Mesodermal cell (in vitro differentiated cells): ENCODE results near the gene IFT43.
"Not testable (repeated sequence)": the region's sequence is repeated elsewhere in the genome, so short reads cannot be mapped to it uniquely, and the experiment has no call there.

Source experiments
- H3K27ac ChIP-seq: 2 replicates; pipeline ENCODE4 v1.7.0; 2013; ENCODE audit warnings: mild to moderate bottlenecking, low read depth, low read length, moderate library complexity; ENCODE audit not compliant: severe bottlenecking
- H3K36me3 ChIP-seq: 2 replicates; pipeline ENCODE4 v1.7.1; 2013; ENCODE audit warnings: mild to moderate bottlenecking, low read length, moderate library complexity; ENCODE audit not compliant: control insufficient read depth, insufficient read depth
- H3K4me1 ChIP-seq: one replicate; pipeline ENCODE4 v1.7.1; 2013; ENCODE audit warnings: mild to moderate bottlenecking, low read length; ENCODE audit not compliant: insufficient read depth, control insufficient read depth, poor library complexity, severe bottlenecking
- H3K4me3 ChIP-seq: 2 replicates; pipeline ENCODE4 v1.7.0; 2013; ENCODE audit warnings: low read length, control low read depth, mild to moderate bottlenecking; ENCODE audit not compliant: insufficient read depth, poor library complexity, severe bottlenecking; ENCODE audit errors: extremely low read depth
- H3K9me3 ChIP-seq: 2 replicates; pipeline ENCODE4 v1.7.1; 2013; ENCODE audit warnings: mild to moderate bottlenecking, low read length, moderate library complexity; ENCODE audit not compliant: control insufficient read depth
- WGBS, 2 experiments: methylation state at CpG; one replicate each; pipeline ENCODE4 v1.1.5; 2013; ENCODE audit warnings: missing lambda C conversion rate in 2 of 2; ENCODE audit not compliant: insufficient coverage in 2 of 2; 5-methylcytosine and 5-hydroxymethylcytosine counted together

The IFT43 gene

GRCh38 chr14:75993567-75994041 is 8.0 kb downstream of the IFT43 start:
- Histone ChIP-seq H3K36me3 (peaks cover 49% of the 10 kb centered on the region), H3K4me1 (no peaks in the 10 kb centered on the region), H3K27ac (no peak overlapping the region), H3K4me3 (no peak overlapping the region), H3K9me3 (no peaks in the 10 kb centered on the region)
- no CpG with 5 or more reads among the region's 1 CpG for WGBS, 2 experiments

GRCh38 chr14:75995372-75996041 is 9.9 kb downstream of the IFT43 start:
- H3K36me3 ChIP-seq = peaks cover 42% of the 10 kb centered on the region
- no peaks in the 10 kb centered on the region for H3K4me1 ChIP-seq
- 89 to 94% methylated on average over 13 to 14 of the region's 17 CpGs for WGBS, 2 experiments
- no peak overlapping the region for H3K27ac ChIP-seq
- H3K9me3 ChIP-seq = no peaks in the 10 kb centered on the region
- H3K4me3 ChIP-seq = no peak overlapping the region

GRCh38 chr14:75996488-75996887 is 10.9 kb downstream of the IFT43 start:
- Histone ChIP-seq H3K4me3 (no peak overlapping the region), H3K27ac (no peak overlapping the region), H3K4me1 (no peaks in the 10 kb centered on the region), H3K9me3 (no peaks in the 10 kb centered on the region), H3K36me3 (peaks cover 49% of the 10 kb centered on the region)
- no CpG with 5 or more reads among the region's 1 CpG for WGBS, 2 experiments

- Histone ChIP-seq H3K9me3 (no peaks in the 10 kb centered on the region), H3K4me1 (no peaks in the 10 kb centered on the region), H3K27ac (no peak overlapping the region), H3K36me3 (peaks cover 64% of the 10 kb centered on the region), H3K4me3 (no peak overlapping the region)
- 89 to 96% methylated on average over 3 to 6 of the region's 6 CpGs for WGBS, 2 experiments
Observed at GRCh38 chr14:75999511-76000190, 14.1 kb downstream of the IFT43 start.

- 80 to 87% methylated on average over 1 of the region's 1 CpG for WGBS, 2 experiments
- no peaks in the 10 kb centered on the region for H3K4me1 ChIP-seq
- H3K27ac ChIP-seq = no peak overlapping the region
- peaks cover 70% of the 10 kb centered on the region for H3K36me3 ChIP-seq
- no peaks in the 10 kb centered on the region for H3K9me3 ChIP-seq
- H3K4me3 ChIP-seq = no peak overlapping the region
Observed at GRCh38 chr14:76002383-76002782, 16.8 kb downstream of the IFT43 start.

- no peak overlapping the region for H3K27ac ChIP-seq
- H3K4me1 ChIP-seq = no peaks in the 10 kb centered on the region
- no peak overlapping the region for H3K4me3 ChIP-seq
- 79 to 83% methylated on average over 1 of the region's 2 CpGs for WGBS, 2 experiments
- no peaks in the 10 kb centered on the region for H3K9me3 ChIP-seq
- H3K36me3 ChIP-seq = peaks cover 60% of the 10 kb centered on the region
Observed at GRCh38 chr14:76006253-76006652, 20.7 kb downstream of the IFT43 start.

- Histone ChIP-seq H3K9me3 (no peaks in the 10 kb centered on the region), H3K27ac (no peak overlapping the region), H3K4me3 (no peak overlapping the region), H3K36me3 (peaks cover 52% of the 10 kb centered on the region), H3K4me1 (peaks cover 5% of the 10 kb centered on the region)
- WGBS, 2 experiments = 100% methylated on average over 1 of the region's 1 CpG; no CpG with 5 or more reads in 1 of the 2 experiments
Observed at GRCh38 chr14:76007379-76007778, 21.8 kb downstream of the IFT43 start.

GRCh38 chr14:76007852-76008251 is 22.3 kb downstream of the IFT43 start:
- WGBS, 2 experiments = 83% methylated on average over 1 of the region's 2 CpGs; no CpG with 5 or more reads in 1 of the 2 experiments
- no peak overlapping the region for H3K4me3 ChIP-seq
- peaks cover 50% of the 10 kb centered on the region for H3K36me3 ChIP-seq
- H3K9me3 ChIP-seq = no peaks in the 10 kb centered on the region
- peaks cover 8% of the 10 kb centered on the region for H3K4me1 ChIP-seq
- no peak overlapping the region for H3K27ac ChIP-seq

- H3K4me3 ChIP-seq, H3K4me1 ChIP-seq, H3K9me3 ChIP-seq, H3K27ac ChIP-seq: not testable (repeated sequence)
- peaks cover 59% of the 10 kb centered on the region for H3K36me3 ChIP-seq
- 86% methylated on average over 3 of the region's 3 CpGs; no CpG with 5 or more reads in 1 of the 2 experiments for WGBS, 2 experiments
Observed at GRCh38 chr14:76009627-76010026, 24.1 kb downstream of the IFT43 start.

GRCh38 chr14:76011930-76012329 is 26.4 kb downstream of the IFT43 start:
- Histone ChIP-seq H3K27ac (no peak overlapping the region), H3K36me3 (peaks cover 45% of the 10 kb centered on the region), H3K4me1 (peaks cover 8% of the 10 kb centered on the region), H3K4me3 (no peak overlapping the region), H3K9me3 (no peaks in the 10 kb centered on the region)

GRCh38 chr14:76012354-76012753 is 26.8 kb downstream of the IFT43 start:
- 82 to 97% methylated on average over 6 to 7 of the region's 9 CpGs for WGBS, 2 experiments
- H3K4me3 ChIP-seq = no peak overlapping the region
- H3K9me3 ChIP-seq = no peaks in the 10 kb centered on the region
- peaks cover 43% of the 10 kb centered on the region for H3K36me3 ChIP-seq
- H3K27ac ChIP-seq = no peak overlapping the region
- peaks cover 8% of the 10 kb centered on the region for H3K4me1 ChIP-seq
